Measurements from ENCODE around the gene IRF8.

- no peak for TF ChIP-seq CTCF (IDR thresholded peaks at IDR 0.05; ENCODE audit: low read depth, low read length)
- no peak for TF ChIP-seq EZH2phosphoT487 (IDR thresholded peaks at IDR 0.05; ENCODE audit: low read depth)
Measured at GRCh38 chr16:85879549-85879948, 19.4 kb upstream of the IRF8 start.

All from OCI-LY3 (cell line).